Measurements from ENCODE around the gene KAT6B. TPM values are rescaled to one million over a fixed set of nuclear protein-coding genes. Genes with fewer than 3 reads are reported as not detected.

The KAT6B gene
- total and polyA plus RNA-seq, 2 donors (not counting 1 experiment from before 2014, with no cell fraction given), result 8.6 to 111 TPM

- no peaks in the 10 kb centered on the region for H3K27me3 ChIP-seq (replicated peaks in 1 of 4; ENCODE audit: control extremely low read depth in 1 of 4, control insufficient read depth in 3 of 4, insufficient read depth in 4 of 4, low read length in 3 of 4)
- H4K20me1 ChIP-seq (ENCODE audit: control insufficient read depth, insufficient read depth, low read length, poor library complexity, severe bottlenecking), result no peaks in the 10 kb centered on the region
- no peak for DNase-seq
- H3K9ac ChIP-seq (ENCODE audit: low read length), result no peak overlapping the region
- no peak overlapping the region for H3K4me3 ChIP-seq (ENCODE audit: control extremely low read depth in 1 of 5, extremely low read depth in 1 of 5, insufficient read depth in 1 of 5, low read depth in 2 of 5, low read length in 4 of 5)
- peaks cover 23% of the 10 kb centered on the region for H3K4me1 Mint-ChIP-seq
- H3K27ac Mint-ChIP-seq, result no peak overlapping the region
- intact Hi-C loops (cut with micrococcal nuclease), result loop anchor here (10.0 kb wide), 1 partner anchor 45 kb away; no protein-coding TSS in a partner anchor
- H3K4me3 Mint-ChIP-seq, result no peak overlapping the region
- H3K4me1 ChIP-seq (ENCODE audit: control insufficient read depth in 2 of 2, insufficient read depth in 2 of 2, low read length in 2 of 2), result no peaks in the 10 kb centered on the region
- CTCF ChIA-PET, result no interaction called here
- peaks cover 25% of the 10 kb centered on the region for H3K79me2 ChIP-seq (ENCODE audit: control insufficient read depth, insufficient read depth, low read length)
- H3K9me3 ChIP-seq (ENCODE audit: control extremely low read depth in 1 of 3, control insufficient read depth in 2 of 3, insufficient read depth in 1 of 3, low read length in 2 of 3), result no peaks in the 10 kb centered on the region
- no peak overlapping the region for H3K27ac ChIP-seq (ENCODE audit: low read length in 2 of 2)
- H3K9me3 Mint-ChIP-seq (ENCODE audit: insufficient read depth), result no peaks in the 10 kb centered on the region
- no peak for ATAC-seq (ENCODE audit: low read depth)
- H2AFZ ChIP-seq (ENCODE audit: insufficient read depth, low read depth, low read length, poor library complexity, severe bottlenecking), result no peak overlapping the region
- WGBS (ENCODE audit: insufficient coverage), result 98% methylated on average over 7 of the region's 8 CpGs
- no peak overlapping the region for H3K4me2 ChIP-seq (replicated peaks; ENCODE audit: low read depth, low read length, poor library complexity, severe bottlenecking)
- POLR2A ChIA-PET, result no interaction called here
- H3K36me3 ChIP-seq (replicated peaks in 1 of 2; ENCODE audit: control extremely low read depth in 1 of 2, control insufficient read depth in 1 of 2, extremely low read depth in 1 of 2, insufficient read depth in 2 of 2, low read length in 1 of 2), result no peaks in the 10 kb centered on the region
- no peaks in the 10 kb centered on the region for H3K27me3 Mint-ChIP-seq
- TF ChIP-seq, protein P1, sequence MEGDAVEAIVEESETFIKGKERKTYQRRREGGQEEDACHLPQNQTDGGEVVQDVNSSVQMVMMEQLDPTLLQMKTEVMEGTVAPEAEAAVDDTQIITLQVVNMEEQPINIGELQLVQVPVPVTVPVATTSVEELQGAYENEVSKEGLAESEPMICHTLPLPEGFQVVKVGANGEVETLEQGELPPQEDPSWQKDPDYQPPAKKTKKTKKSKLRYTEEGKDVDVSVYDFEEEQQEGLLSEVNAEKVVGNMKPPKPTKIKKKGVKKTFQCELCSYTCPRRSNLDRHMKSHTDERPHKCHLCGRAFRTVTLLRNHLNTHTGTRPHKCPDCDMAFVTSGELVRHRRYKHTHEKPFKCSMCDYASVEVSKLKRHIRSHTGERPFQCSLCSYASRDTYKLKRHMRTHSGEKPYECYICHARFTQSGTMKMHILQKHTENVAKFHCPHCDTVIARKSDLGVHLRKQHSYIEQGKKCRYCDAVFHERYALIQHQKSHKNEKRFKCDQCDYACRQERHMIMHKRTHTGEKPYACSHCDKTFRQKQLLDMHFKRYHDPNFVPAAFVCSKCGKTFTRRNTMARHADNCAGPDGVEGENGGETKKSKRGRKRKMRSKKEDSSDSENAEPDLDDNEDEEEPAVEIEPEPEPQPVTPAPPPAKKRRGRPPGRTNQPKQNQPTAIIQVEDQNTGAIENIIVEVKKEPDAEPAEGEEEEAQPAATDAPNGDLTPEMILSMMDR (IDR thresholded peaks at IDR 0.05), result no peak
- no peak for TF ChIP-seq EZH2 (IDR thresholded peaks at IDR 0.05; ENCODE audit: borderline replicate concordance, insufficient read depth, low read depth, low read length, poor library complexity, severe bottlenecking)
Measured at GRCh38 chr10:74949843-74950765, 123.7 kb downstream of the KAT6B start.

DNA sequence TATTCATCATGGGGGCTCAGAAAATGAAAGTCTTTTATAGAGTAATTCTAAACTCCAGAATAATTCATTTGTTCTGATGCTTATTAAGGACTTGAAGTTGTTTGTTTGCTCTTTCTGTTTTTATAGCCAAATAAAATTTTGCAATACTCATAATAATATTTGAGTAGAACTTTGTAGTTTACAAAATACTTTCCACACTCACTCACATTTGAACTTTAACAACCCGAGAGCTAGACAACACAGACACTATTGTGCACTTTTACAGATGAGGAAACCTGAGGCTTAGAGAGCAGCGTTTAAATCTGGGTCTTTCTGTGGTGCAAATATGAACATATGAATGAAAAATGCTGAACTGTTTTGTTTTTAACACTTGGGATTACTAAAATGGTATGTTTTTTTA is 126.8 kb downstream of the KAT6B start:
- ChIA-PET CTCF (no interaction called here), POLR2A (no interaction called here)
- TF ChIP-seq, protein P1 (IDR thresholded peaks at IDR 0.05), result no peak
- no peak overlapping the region for H3K27ac ChIP-seq (ENCODE audit: low read length in 2 of 2)
- no peak overlapping the region for H2AFZ ChIP-seq (ENCODE audit: insufficient read depth, low read depth, low read length, poor library complexity, severe bottlenecking)
- H3K36me3 ChIP-seq (replicated peaks in 1 of 2; ENCODE audit: control extremely low read depth in 1 of 2, control insufficient read depth in 1 of 2, extremely low read depth in 1 of 2, insufficient read depth in 2 of 2, low read length in 1 of 2), result no peaks in the 10 kb centered on the region
- no peaks in the 10 kb centered on the region for H3K9me3 ChIP-seq (ENCODE audit: control extremely low read depth in 1 of 3, control insufficient read depth in 2 of 3, insufficient read depth in 1 of 3, low read length in 2 of 3)
- no peak overlapping the region for H3K4me3 ChIP-seq (ENCODE audit: control extremely low read depth in 1 of 5, extremely low read depth in 1 of 5, insufficient read depth in 1 of 5, low read depth in 2 of 5, low read length in 4 of 5)
- Mint-ChIP-seq H3K4me3 (no peak overlapping the region), H3K27me3 (no peaks in the 10 kb centered on the region), H3K9me3 (ENCODE audit: insufficient read depth) (no peaks in the 10 kb centered on the region), H3K27ac (no peak overlapping the region), H3K4me1 (peaks cover 9% of the 10 kb centered on the region)
- no peak overlapping the region for H3K9ac ChIP-seq (ENCODE audit: low read length)
- 75% methylated on average over 1 of the region's 2 CpGs for WGBS (ENCODE audit: insufficient coverage)
- DNase-seq, result no peak
- intact Hi-C loops (cut with micrococcal nuclease), result loop anchor here (10.0 kb wide), 1 partner anchor 48 kb away; no protein-coding TSS in a partner anchor
- H3K4me2 ChIP-seq (replicated peaks; ENCODE audit: low read depth, low read length, poor library complexity, severe bottlenecking), result no peak overlapping the region
- H3K4me1 ChIP-seq (ENCODE audit: control insufficient read depth in 2 of 2, insufficient read depth in 2 of 2, low read length in 2 of 2), result no peaks in the 10 kb centered on the region
- H3K27me3 ChIP-seq (replicated peaks in 1 of 4; ENCODE audit: control extremely low read depth in 1 of 4, control insufficient read depth in 3 of 4, insufficient read depth in 4 of 4, low read length in 3 of 4), result no peaks in the 10 kb centered on the region
- no peak for ATAC-seq (ENCODE audit: low read depth)
- peaks cover 7% of the 10 kb centered on the region for H4K20me1 ChIP-seq (ENCODE audit: control insufficient read depth, insufficient read depth, low read length, poor library complexity, severe bottlenecking)
- H3K79me2 ChIP-seq (ENCODE audit: control insufficient read depth, insufficient read depth, low read length), result peaks cover 25% of the 10 kb centered on the region
